GM12801 (cell line): ENCODE measurements around the gene PRICKLE2.

ENCODE experiments used
- CTCF ChIP-seq: IDR thresholded peaks from one replicate; pipeline ENCODE4 v1.5.1; 2011; ENCODE audit warnings: control low read depth; ENCODE audit not compliant: insufficient read length; ENCODE audit errors: extremely low read depth

PRICKLE2 gene

GRCh38 chr3:64138656-64139375, 86.5 kb downstream of the PRICKLE2 start:
- TF ChIP-seq CTCF, result no peak

GRCh38 chr3:64138046-64138445, 87.2 kb downstream of the PRICKLE2 start:
- no peak for TF ChIP-seq CTCF

- no peak for TF ChIP-seq CTCF
Observed at GRCh38 chr3:64134882-64135281, 90.4 kb downstream of the PRICKLE2 start.

- TF ChIP-seq CTCF, result no peak
Observed at GRCh38 chr3:64133987-64134386, 91.3 kb downstream of the PRICKLE2 start.

- TF ChIP-seq CTCF, result no peak
Observed at GRCh38 chr3:64133272-64133671, 92.0 kb downstream of the PRICKLE2 start.

GRCh38 chr3:64131725-64132469, 93.4 kb downstream of the PRICKLE2 start:
- no peak for TF ChIP-seq CTCF

GRCh38 chr3:64130436-64130835, 94.8 kb downstream of the PRICKLE2 start:
- TF ChIP-seq CTCF, result no peak
